IMR-90 (cell line): ENCODE results near the gene SLC4A9. TPM values are rescaled to one million over a fixed set of nuclear protein-coding genes. Genes with fewer than 3 reads are reported as not detected.

Source experiments
- ATAC-seq: fragments of 200-7000 bp; cut with Tn5 transposase; 2 replicates; pipeline ENCODE4 v1.9.1; 2020; ENCODE audit warnings: low read depth, mild to moderate bottlenecking, moderate library complexity
- BruUV-seq: library from RNA; stranded (reverse); fragments of 400-500 nt; replicated peaks from 2 replicates; lab custom pipeline; 2021; lab: Mats Ljungman, UMichigan
- CTCF ChIA-PET: fragments of 300-600 bp; formaldehyde crosslinking; extraction: SDS; loops from one replicate; lab custom pipeline; 2021; ENCODE audit warnings: antibody characterized with exemption; lab: Yijun Ruan, JAX
- POLR2A ChIA-PET: fragments of 300-600 bp; sonication (Branson Sonifier 250); formaldehyde crosslinking; loops from one replicate; lab custom pipeline; 2022; ENCODE audit warnings: antibody characterized with exemption; ENCODE audit not compliant: unreplicated experiment; lab: Charles Lee
- DNase-seq: peaks from one replicate; pipeline ENCODE4 v3.0.0; 2013
- H2AFZ ChIP-seq: replicated peaks from 2 replicates; pipeline ENCODE3; 2013; ENCODE audit warnings: low read length, mild to moderate bottlenecking; ENCODE audit not compliant: poor library complexity
- H2AK5ac ChIP-seq: 2 replicates; pipeline ENCODE4 v1.6.1; 2013; ENCODE audit warnings: low read depth, low read length, inconsistent platforms
- H2AK9ac ChIP-seq: replicated peaks from 2 replicates; pipeline ENCODE3; 2013; ENCODE audit warnings: mild to moderate bottlenecking, low read depth, low read length, moderate library complexity; ENCODE audit not compliant: poor library complexity
- H2BK120ac ChIP-seq: 2 replicates; pipeline ENCODE4 v1.6.1; 2013; ENCODE audit warnings: low read depth, low read length, inconsistent platforms
- H2BK15ac ChIP-seq: 3 replicates; pipeline ENCODE4 v1.6.1; 2013; ENCODE audit warnings: low read depth, low read length, inconsistent platforms
- H2BK20ac ChIP-seq: 2 replicates; pipeline ENCODE4 v1.6.1; 2013; ENCODE audit warnings: low read depth, mild to moderate bottlenecking, inconsistent platforms, low read length, moderate library complexity
- H2BK5ac ChIP-seq: 2 replicates; pipeline ENCODE4 v1.6.1; 2013; ENCODE audit warnings: mild to moderate bottlenecking, low read depth, low read length, inconsistent platforms; ENCODE audit not compliant: poor library complexity, severe bottlenecking
- H3K14ac ChIP-seq: replicated peaks from 2 replicates; pipeline ENCODE4 v1.6.1; 2013; ENCODE audit warnings: low read depth, low read length, inconsistent platforms
- H3K18ac ChIP-seq: 2 replicates; pipeline ENCODE4 v1.6.1; 2013; ENCODE audit warnings: low read depth, low read length, control low read depth
- H3K23ac ChIP-seq: 2 replicates; pipeline ENCODE4 v1.6.1; 2013; ENCODE audit warnings: low read depth, low read length, inconsistent platforms
- H3K27ac ChIP-seq: 2 replicates; pipeline ENCODE4 v1.5.1; 2013; ENCODE audit warnings: mild to moderate bottlenecking, control low read depth, low read length; ENCODE audit not compliant: insufficient read depth
- H3K27me3 ChIP-seq: 2 replicates; pipeline ENCODE4 v1.6.1; 2013; ENCODE audit warnings: low read length; ENCODE audit not compliant: control insufficient read depth, insufficient read depth
- H3K36me3 ChIP-seq: 2 replicates; pipeline ENCODE4 v1.6.1; 2013; ENCODE audit warnings: low read length, mixed read lengths; ENCODE audit not compliant: control insufficient read depth, insufficient read depth
- H3K4ac ChIP-seq: 2 replicates; pipeline ENCODE4 v1.6.1; 2013; ENCODE audit warnings: low read depth, low read length, inconsistent platforms
- H3K4me1 ChIP-seq: 2 replicates; pipeline ENCODE4 v1.6.1; 2013; ENCODE audit warnings: low read length, mixed read lengths; ENCODE audit not compliant: control insufficient read depth, insufficient read depth
- H3K4me2 ChIP-seq: 2 replicates; pipeline ENCODE4 v1.6.1; 2013; ENCODE audit warnings: low read depth, mild to moderate bottlenecking, control low read depth, low read length, moderate library complexity
- H3K4me3 ChIP-seq: 2 replicates; pipeline ENCODE4 v1.5.1; 2013; ENCODE audit warnings: low read depth, mild to moderate bottlenecking, control low read depth, low read length, moderate library complexity; ENCODE audit not compliant: insufficient read depth
- H3K56ac ChIP-seq: 2 replicates; pipeline ENCODE4 v1.6.1; 2013; ENCODE audit warnings: low read length, inconsistent platforms; ENCODE audit not compliant: insufficient read depth; ENCODE audit errors: extremely low read depth
- H3K79me1 ChIP-seq, 2 experiments: 2 replicates each; pipeline ENCODE4 v1.6.1; 2013; ENCODE audit warnings: low read length in 2 of 2, inconsistent platforms in 1 of 2, low read depth in 1 of 2
- H3K9ac ChIP-seq: 2 replicates; pipeline ENCODE4 v1.6.1; 2013; ENCODE audit warnings: low read depth, low read length, control low read depth
- H3K9me1 ChIP-seq: 2 replicates; pipeline ENCODE4 v1.6.1; 2013; ENCODE audit warnings: low read length, inconsistent platforms; ENCODE audit not compliant: insufficient read depth
- H3K9me3 ChIP-seq: 2 replicates; pipeline ENCODE4 v1.6.1; 2013; ENCODE audit warnings: low read length; ENCODE audit not compliant: control insufficient read depth, insufficient read depth
- H4K20me1 ChIP-seq: 2 replicates; pipeline ENCODE4 v1.6.1; 2013; ENCODE audit warnings: low read length, inconsistent platforms; ENCODE audit not compliant: insufficient read depth
- H4K5ac ChIP-seq: 2 replicates; pipeline ENCODE4 v1.6.1; 2013; ENCODE audit warnings: mild to moderate bottlenecking, low read depth, low read length, control low read depth
- H4K8ac ChIP-seq, 2 experiments: 2 replicates each; pipeline ENCODE4 v1.6.1; 2013; ENCODE audit warnings: low read depth in 2 of 2, low read length in 2 of 2, control low read depth in 1 of 2, inconsistent platforms in 1 of 2
- H4K91ac ChIP-seq: 2 replicates; pipeline ENCODE4 v1.6.1; 2013; ENCODE audit warnings: low read depth, low read length, inconsistent platforms; ENCODE audit not compliant: insufficient read depth
- BHLHE40 ChIP-seq: fragments of 150-350 bp; IDR thresholded peaks from 2 replicates; pipeline ENCODE4 v1.6.1; 2016; ENCODE audit warnings: mild to moderate bottlenecking, low read depth, low read length
- CEBPB ChIP-seq: IDR thresholded peaks from 2 replicates; pipeline ENCODE4 v1.6.1; 2012; ENCODE audit warnings: low read depth, low read length, improper control_type of control experiment
- CHD1 ChIP-seq: IDR thresholded peaks from 2 replicates; pipeline ENCODE4 v1.6.1; 2012; ENCODE audit warnings: low read depth, low read length, improper control_type of control experiment
- FOS ChIP-seq: fragments of 150-350 bp; IDR thresholded peaks from 2 replicates; pipeline ENCODE4 v1.6.1; 2016; ENCODE audit warnings: low read depth, low read length
- MAFK ChIP-seq: IDR thresholded peaks from 2 replicates; pipeline ENCODE4 v1.6.1; 2012; ENCODE audit warnings: low read depth, low read length, improper control_type of control experiment
- MAZ ChIP-seq: IDR thresholded peaks from 2 replicates; pipeline ENCODE4 v1.6.1; 2012; ENCODE audit warnings: low read depth, mild to moderate bottlenecking, low read length, improper control_type of control experiment, moderate library complexity, borderline replicate concordance
- MXI1 ChIP-seq: IDR thresholded peaks from 2 replicates; pipeline ENCODE4 v1.6.1; 2012; ENCODE audit warnings: low read depth, mild to moderate bottlenecking, low read length, moderate library complexity, borderline replicate concordance
- NFE2L2 ChIP-seq: fragments of 150-350 bp; IDR thresholded peaks from 2 replicates; pipeline ENCODE4 v1.6.1; 2016; ENCODE audit warnings: low read depth, mild to moderate bottlenecking, low read length
- POLR2A ChIP-seq: IDR thresholded peaks from 2 replicates; pipeline ENCODE4 v1.6.1; 2012; ENCODE audit warnings: mild to moderate bottlenecking, low read depth, low read length
- RAD21 ChIP-seq: IDR thresholded peaks from 2 replicates; pipeline ENCODE4 v1.6.1; 2012; ENCODE audit warnings: low read length, improper control_type of control experiment
- RCOR1 ChIP-seq: IDR thresholded peaks from 2 replicates; pipeline ENCODE4 v1.6.1; 2012; ENCODE audit warnings: mild to moderate bottlenecking, low read length, improper control_type of control experiment; ENCODE audit not compliant: insufficient replicate concordance
- RFX5 ChIP-seq: IDR thresholded peaks from 2 replicates; pipeline ENCODE4 v1.8.0; 2012; ENCODE audit warnings: low read depth, mild to moderate bottlenecking, low read length, moderate library complexity
- SMC3 ChIP-seq: fragments of 150-350 bp; IDR thresholded peaks from 2 replicates; pipeline ENCODE4 v1.6.1; 2016; ENCODE audit warnings: low read depth, mild to moderate bottlenecking, antibody characterized with exemption, low read length, moderate library complexity
- WGBS, 2 experiments: methylation state at CpG; one replicate each; pipeline versions ENCODE4 v1.1.5 to v1.1.7; 2013; ENCODE audit warnings: missing lambda C conversion rate in 2 of 2; ENCODE audit not compliant: insufficient read length in 1 of 2; ENCODE audit errors: extremely low coverage in 2 of 2; 5-methylcytosine and 5-hydroxymethylcytosine counted together
- dilution Hi-C: fragments of 300-500 bp; cut with HindIII; formaldehyde crosslinking; loops from one replicate; pipeline ENCODE4 v1.14.3; 2018; ENCODE audit warnings: low sequenced_read_pairs; ENCODE audit not compliant: unreplicated experiment
- in situ Hi-C: fragments of 300-500 bp; cut with MboI; formaldehyde crosslinking; loops from 3 replicates; pipeline ENCODE4 v1.14.3; 2019; ENCODE audit warnings: low sequenced_read_pairs, inconsistent platforms, mixed read lengths
- intact Hi-C: fragments of 100-400 bp; cut with micrococcal nuclease; formaldehyde crosslinking; loops from 2 replicates; pipeline ENCODE4 v1.10.0; 2022
- polyA plus RNA-seq, 3 experiments: library from polyadenylated mRNA; depleted of rRNA; stranded (reverse); fragments of >200 nt; gene quantifications; 2 replicates each; pipeline ENCODE4 v1.2.3, GENCODE V29; 2012; ENCODE audit warnings: low replicate concordance in 1 of 3
- total RNA-seq: library from RNA; depleted of rRNA; stranded (reverse); fragments of >200 nt; gene quantifications from 2 replicates; pipeline ENCODE4 v1.2.3, GENCODE V29; 2012
- TF ChIP-seq, protein P1 (sequence below): conservative IDR thresholded peaks from 2 replicates; pipeline ENCODE4 v1.5.1; 2012; ENCODE audit warnings: mild to moderate bottlenecking, low read depth, low read length, improper control_type of control experiment
- TF ChIP-seq, protein P2 (sequence below): fragments of 150-350 bp; IDR thresholded peaks from 2 replicates; pipeline ENCODE4 v1.6.1; 2017; ENCODE audit warnings: mild to moderate bottlenecking, antibody characterized with exemption, low read length, low read depth
- TF ChIP-seq, protein P3 (sequence below): fragments of 150-350 bp; IDR thresholded peaks from 2 replicates; pipeline ENCODE4 v1.6.1; 2016; ENCODE audit warnings: low read depth, mild to moderate bottlenecking, low read length, moderate library complexity, borderline replicate concordance

SLC4A9 gene
- total and polyA plus RNA-seq, 2 of the 4 experiments (the other 2 are of a cell fraction): not detected

DNA sequence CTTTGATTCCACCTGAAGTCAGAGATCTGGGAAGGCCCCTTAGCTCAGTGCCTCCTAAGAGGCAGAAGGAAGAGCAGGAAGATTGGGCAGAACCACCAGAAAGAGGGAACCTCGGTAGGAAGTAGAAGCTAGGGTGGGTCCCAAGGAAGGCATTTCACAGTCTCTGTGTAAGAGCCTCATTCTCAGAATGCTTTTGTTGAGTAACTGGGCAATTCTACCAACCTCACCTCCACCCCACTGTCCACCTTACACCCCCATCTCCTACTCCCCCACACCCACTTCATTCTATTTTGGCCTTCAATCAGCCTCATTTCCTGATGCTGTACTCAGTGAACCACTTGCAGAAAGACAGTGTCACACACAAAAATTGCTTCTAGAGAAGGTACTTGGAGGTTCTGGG lies 17.1 kb upstream of the SLC4A9 start:
- in situ Hi-C loops (no loop called here), dilution Hi-C loops (no loop called here), intact Hi-C loops (no loop called here)
- Histone ChIP-seq H3K9me3 (no peaks in the 10 kb centered on the region), H3K4ac (no peak overlapping the region), H3K4me2 (no peak overlapping the region), H3K36me3 (peaks cover 6% of the 10 kb centered on the region; the same call in 1 of the 2 replicates), H3K23ac (no peak overlapping the region; the same call in 1 of the 2 replicates), H2AK9ac (no peak overlapping the region), H3K9me1 (peaks cover 12% of the 10 kb centered on the region), H3K14ac (no peak overlapping the region), H3K9ac (no peak overlapping the region), H2BK15ac (no peak overlapping the region), H3K79me1 (peaks cover 28 to 68% of the 10 kb centered on the region in 2 experiments), H3K56ac (no peak overlapping the region), H4K8ac (no peak overlapping the region), H3K4me1 (peaks cover 14% of the 10 kb centered on the region), H4K20me1 (peaks cover 9% of the 10 kb centered on the region; the same call in 1 of the 2 replicates), H2BK20ac (no peak overlapping the region), H2BK5ac (no peak overlapping the region), H2AK5ac (peak overlapping the region; percentile 32; the same call in 1 of the 2 replicates), H4K5ac (no peak overlapping the region), H3K4me3 (no peak overlapping the region), H3K18ac (no peak overlapping the region), H4K91ac (no peak overlapping the region), H2BK120ac (no peak overlapping the region), H2AFZ (no peak overlapping the region), H3K27me3 (no peaks in the 10 kb centered on the region), H3K27ac (no peak overlapping the region)
- ATAC-seq (no peak), DNase-seq (no peak)
- ChIA-PET CTCF (interaction anchor here (11.0 kb wide), 1 partner anchor 100 kb away, joined by 233 read pairs; no protein-coding TSS in a partner anchor), POLR2A (no interaction called here)
- WGBS, 2 experiments: no CpG with 5 or more reads among the region's 1 CpG
- TF ChIP-seq FOS (no peak), MAFK (no peak), NFE2L2 (no peak), CHD1 (no peak), RFX5 (no peak), SMC3 (no peak), RCOR1 (no peak), RAD21 (no peak), MAZ (no peak), BHLHE40 (no peak), MXI1 (no peak), CEBPB (no peak), POLR2A (no peak)
- TF ChIP-seq, protein P1, sequence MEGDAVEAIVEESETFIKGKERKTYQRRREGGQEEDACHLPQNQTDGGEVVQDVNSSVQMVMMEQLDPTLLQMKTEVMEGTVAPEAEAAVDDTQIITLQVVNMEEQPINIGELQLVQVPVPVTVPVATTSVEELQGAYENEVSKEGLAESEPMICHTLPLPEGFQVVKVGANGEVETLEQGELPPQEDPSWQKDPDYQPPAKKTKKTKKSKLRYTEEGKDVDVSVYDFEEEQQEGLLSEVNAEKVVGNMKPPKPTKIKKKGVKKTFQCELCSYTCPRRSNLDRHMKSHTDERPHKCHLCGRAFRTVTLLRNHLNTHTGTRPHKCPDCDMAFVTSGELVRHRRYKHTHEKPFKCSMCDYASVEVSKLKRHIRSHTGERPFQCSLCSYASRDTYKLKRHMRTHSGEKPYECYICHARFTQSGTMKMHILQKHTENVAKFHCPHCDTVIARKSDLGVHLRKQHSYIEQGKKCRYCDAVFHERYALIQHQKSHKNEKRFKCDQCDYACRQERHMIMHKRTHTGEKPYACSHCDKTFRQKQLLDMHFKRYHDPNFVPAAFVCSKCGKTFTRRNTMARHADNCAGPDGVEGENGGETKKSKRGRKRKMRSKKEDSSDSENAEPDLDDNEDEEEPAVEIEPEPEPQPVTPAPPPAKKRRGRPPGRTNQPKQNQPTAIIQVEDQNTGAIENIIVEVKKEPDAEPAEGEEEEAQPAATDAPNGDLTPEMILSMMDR: no peak
- TF ChIP-seq, protein P2, sequence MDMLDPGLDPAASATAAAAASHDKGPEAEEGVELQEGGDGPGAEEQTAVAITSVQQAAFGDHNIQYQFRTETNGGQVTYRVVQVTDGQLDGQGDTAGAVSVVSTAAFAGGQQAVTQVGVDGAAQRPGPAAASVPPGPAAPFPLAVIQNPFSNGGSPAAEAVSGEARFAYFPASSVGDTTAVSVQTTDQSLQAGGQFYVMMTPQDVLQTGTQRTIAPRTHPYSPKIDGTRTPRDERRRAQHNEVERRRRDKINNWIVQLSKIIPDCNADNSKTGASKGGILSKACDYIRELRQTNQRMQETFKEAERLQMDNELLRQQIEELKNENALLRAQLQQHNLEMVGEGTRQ: no peak
- TF ChIP-seq, protein P3, sequence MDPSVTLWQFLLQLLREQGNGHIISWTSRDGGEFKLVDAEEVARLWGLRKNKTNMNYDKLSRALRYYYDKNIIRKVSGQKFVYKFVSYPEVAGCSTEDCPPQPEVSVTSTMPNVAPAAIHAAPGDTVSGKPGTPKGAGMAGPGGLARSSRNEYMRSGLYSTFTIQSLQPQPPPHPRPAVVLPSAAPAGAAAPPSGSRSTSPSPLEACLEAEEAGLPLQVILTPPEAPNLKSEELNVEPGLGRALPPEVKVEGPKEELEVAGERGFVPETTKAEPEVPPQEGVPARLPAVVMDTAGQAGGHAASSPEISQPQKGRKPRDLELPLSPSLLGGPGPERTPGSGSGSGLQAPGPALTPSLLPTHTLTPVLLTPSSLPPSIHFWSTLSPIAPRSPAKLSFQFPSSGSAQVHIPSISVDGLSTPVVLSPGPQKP: no peak
- BruUV-seq: no TSS peak
